ENCODE measurements around the gene LRP1B. TPM values are rescaled to one million over a fixed set of nuclear protein-coding genes. Genes with fewer than 3 reads are reported as not detected.
"Not testable (repeated sequence)": the region's sequence is repeated elsewhere in the genome, so short reads cannot be mapped to it uniquely, and the experiment has no call there.

The LRP1B gene
- total RNA-seq, 4 donors from 2014 or later: 1.2 to 3.3 (median 2.6) TPM

DNA sequence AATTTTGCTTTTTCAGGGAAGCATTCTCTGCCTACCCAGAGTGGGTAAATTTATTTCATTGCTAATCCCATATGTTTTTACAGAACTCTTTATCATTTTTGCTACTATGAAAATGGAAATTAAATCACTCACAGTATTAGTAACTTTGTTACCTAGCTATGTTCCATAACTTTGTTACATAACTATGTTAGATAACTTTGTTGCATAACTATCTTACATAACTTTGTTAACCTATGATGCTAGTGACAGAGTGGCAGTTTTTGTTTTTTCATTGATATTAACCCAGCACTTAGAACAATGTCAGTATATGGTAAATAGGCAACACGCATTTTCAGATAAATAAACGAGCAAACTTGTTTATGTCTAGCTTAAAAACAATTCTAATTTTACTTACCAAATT is 286.6 kb downstream of the LRP1B start:
- no peak for TF ChIP-seq EP300 (IDR thresholded peaks at IDR 0.05)
- TF ChIP-seq, protein P1, sequence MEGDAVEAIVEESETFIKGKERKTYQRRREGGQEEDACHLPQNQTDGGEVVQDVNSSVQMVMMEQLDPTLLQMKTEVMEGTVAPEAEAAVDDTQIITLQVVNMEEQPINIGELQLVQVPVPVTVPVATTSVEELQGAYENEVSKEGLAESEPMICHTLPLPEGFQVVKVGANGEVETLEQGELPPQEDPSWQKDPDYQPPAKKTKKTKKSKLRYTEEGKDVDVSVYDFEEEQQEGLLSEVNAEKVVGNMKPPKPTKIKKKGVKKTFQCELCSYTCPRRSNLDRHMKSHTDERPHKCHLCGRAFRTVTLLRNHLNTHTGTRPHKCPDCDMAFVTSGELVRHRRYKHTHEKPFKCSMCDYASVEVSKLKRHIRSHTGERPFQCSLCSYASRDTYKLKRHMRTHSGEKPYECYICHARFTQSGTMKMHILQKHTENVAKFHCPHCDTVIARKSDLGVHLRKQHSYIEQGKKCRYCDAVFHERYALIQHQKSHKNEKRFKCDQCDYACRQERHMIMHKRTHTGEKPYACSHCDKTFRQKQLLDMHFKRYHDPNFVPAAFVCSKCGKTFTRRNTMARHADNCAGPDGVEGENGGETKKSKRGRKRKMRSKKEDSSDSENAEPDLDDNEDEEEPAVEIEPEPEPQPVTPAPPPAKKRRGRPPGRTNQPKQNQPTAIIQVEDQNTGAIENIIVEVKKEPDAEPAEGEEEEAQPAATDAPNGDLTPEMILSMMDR (IDR thresholded peaks at IDR 0.05): no peak
- no peak for TF ChIP-seq POLR2A (IDR thresholded peaks at IDR 0.05)
- no peak for DNase-seq (ENCODE audit: low spot score in 2 of 2)
- no peaks in the 10 kb centered on the region for H3K9me3 ChIP-seq
- no peaks in the 10 kb centered on the region for H3K36me3 ChIP-seq
- no peak overlapping the region for H3K4me3 ChIP-seq
- H3K27ac ChIP-seq: no peak overlapping the region
- H3K4me1 ChIP-seq: no peaks in the 10 kb centered on the region
- WGBS, 2 donors: 68 to 95% methylated on average over 2 of the region's 2 CpGs
- H3K27me3 ChIP-seq: no peaks in the 10 kb centered on the region

DNA sequence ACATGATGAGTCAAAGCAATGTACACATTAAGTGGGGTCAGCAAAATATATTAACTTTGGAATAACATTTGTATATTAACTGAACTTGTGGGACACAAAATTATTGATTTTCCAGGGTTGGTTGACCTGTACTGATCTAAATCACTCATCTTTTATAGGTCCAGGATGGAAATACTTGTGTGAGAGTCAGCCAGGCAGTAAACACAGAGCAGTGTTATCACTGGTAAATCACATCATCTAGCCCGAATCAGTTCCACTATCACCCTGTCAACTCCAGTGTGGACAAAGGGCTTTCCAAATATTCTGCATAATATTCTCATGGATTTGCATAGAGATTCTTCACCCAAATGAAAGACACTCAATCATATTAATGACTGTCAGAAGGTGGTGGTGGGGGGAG is 295.7 kb downstream of the LRP1B start:
- Histone ChIP-seq H3K4me1 (no peaks in the 10 kb centered on the region), H3K36me3 (no peaks in the 10 kb centered on the region), H3K27me3 (no peaks in the 10 kb centered on the region), H3K9me3 (no peaks in the 10 kb centered on the region), H3K4me3 (no peak overlapping the region), H3K27ac (no peak overlapping the region)
- no peak for DNase-seq (ENCODE audit: low spot score in 2 of 2)
- TF ChIP-seq, protein P1 (IDR thresholded peaks at IDR 0.05): no peak
- TF ChIP-seq POLR2A (IDR thresholded peaks at IDR 0.05): no peak
- TF ChIP-seq EP300 (IDR thresholded peaks at IDR 0.05): no peak
- WGBS, 2 donors: 87 to 88% methylated on average over 1 of the region's 1 CpG

DNA sequence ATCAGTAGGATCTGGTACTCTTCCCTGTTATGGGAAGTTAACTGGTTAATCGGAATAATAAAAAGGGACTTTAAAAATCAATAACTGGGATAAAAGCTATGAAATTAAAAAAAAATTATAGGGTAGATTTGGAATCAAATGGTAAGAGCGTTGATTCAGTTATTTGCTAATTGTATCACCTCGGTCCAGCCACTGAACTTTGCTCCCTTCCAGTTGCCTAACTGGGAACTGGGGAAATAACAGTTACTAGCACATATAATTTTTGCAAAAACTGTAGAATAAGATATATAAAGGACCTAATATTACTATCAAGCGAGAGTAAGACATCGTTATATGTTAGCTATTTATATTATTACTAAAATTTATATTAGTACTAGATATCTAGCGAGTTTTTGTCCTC is 302.1 kb downstream of the LRP1B start:
- H3K27me3 ChIP-seq: no peaks in the 10 kb centered on the region
- H3K36me3 ChIP-seq: no peaks in the 10 kb centered on the region
- TF ChIP-seq EP300 (IDR thresholded peaks at IDR 0.05) (no peak), POLR2A (IDR thresholded peaks at IDR 0.05) (no peak)
- TF ChIP-seq, protein P1 (IDR thresholded peaks at IDR 0.05): no peak
- H3K9me3 ChIP-seq: no peaks in the 10 kb centered on the region
- no peak overlapping the region for H3K4me3 ChIP-seq
- no peak overlapping the region for H3K27ac ChIP-seq
- no peak for DNase-seq (ENCODE audit: low spot score in 2 of 2)
- 93% methylated on average over 6 of the region's 6 CpGs for WGBS, 2 donors
- no peaks in the 10 kb centered on the region for H3K4me1 ChIP-seq

DNA sequence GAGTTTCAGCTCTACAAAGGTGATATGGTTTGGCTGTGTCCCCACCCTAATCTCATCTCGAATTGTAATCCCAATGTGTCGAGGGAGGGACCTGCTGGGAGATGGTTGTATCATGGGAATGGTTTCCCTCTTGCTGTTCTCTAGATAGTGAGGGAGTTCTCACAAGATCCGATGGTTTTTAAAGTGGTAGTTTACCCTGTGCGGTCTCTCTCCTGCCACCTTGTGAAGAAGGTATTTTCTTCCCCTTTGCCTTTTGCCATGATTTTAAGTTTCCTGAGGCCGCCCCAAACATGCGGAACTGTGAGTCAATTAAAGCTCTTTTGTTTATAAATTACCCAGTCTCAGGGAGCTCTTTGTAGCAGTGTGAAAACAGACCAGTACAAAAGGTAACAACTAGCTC is 306.0 kb downstream of the LRP1B start:
- WGBS, 2 donors: 74 to 84% methylated on average over 6 of the region's 6 CpGs

DNA sequence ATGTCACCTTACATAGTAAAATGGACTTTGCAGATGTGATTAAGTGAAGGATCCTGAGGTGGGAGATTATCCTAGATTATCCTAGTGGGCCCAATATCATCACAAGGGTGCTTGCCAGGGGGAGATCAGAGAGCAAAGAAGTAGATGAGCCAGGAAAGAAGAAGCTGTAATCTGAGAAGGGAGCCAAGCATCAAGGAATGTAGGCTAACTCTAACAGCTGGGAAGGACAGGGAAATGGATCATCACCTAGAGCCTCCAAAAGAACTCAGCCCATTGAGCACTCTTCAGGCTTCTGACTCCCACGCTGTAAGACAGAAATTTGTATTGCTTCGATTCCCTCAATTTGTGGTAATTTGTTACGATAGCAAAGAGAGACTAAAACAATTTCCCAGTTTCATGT is 309.9 kb downstream of the LRP1B start:
- Histone ChIP-seq H3K4me1 (no peaks in the 10 kb centered on the region), H3K36me3 (no peaks in the 10 kb centered on the region), H3K4me3 (no peak overlapping the region), H3K27me3 (no peaks in the 10 kb centered on the region), H3K9me3 (no peaks in the 10 kb centered on the region), H3K27ac (no peak overlapping the region)
- TF ChIP-seq, protein P1 (IDR thresholded peaks at IDR 0.05): no peak
- TF ChIP-seq POLR2A (IDR thresholded peaks at IDR 0.05) (no peak), EP300 (IDR thresholded peaks at IDR 0.05) (no peak)
- no peak for DNase-seq (ENCODE audit: low spot score in 2 of 2)
- 88 to 92% methylated on average over 3 of the region's 3 CpGs for WGBS, 2 donors

More for the DNA sequence above, 306.0 kb downstream of the LRP1B start:
- H3K27ac ChIP-seq: no peak overlapping the region
- H3K36me3 ChIP-seq: no peaks in the 10 kb centered on the region
- H3K27me3 ChIP-seq: no peaks in the 10 kb centered on the region
- no peaks in the 10 kb centered on the region for H3K4me1 ChIP-seq
- H3K9me3 ChIP-seq: no peaks in the 10 kb centered on the region
- no peak overlapping the region for H3K4me3 ChIP-seq
- TF ChIP-seq POLR2A (IDR thresholded peaks at IDR 0.05) (no peak), EP300 (IDR thresholded peaks at IDR 0.05) (no peak)
- TF ChIP-seq, protein P1 (IDR thresholded peaks at IDR 0.05): no peak
- no peak for DNase-seq (ENCODE audit: low spot score in 2 of 2)

DNA sequence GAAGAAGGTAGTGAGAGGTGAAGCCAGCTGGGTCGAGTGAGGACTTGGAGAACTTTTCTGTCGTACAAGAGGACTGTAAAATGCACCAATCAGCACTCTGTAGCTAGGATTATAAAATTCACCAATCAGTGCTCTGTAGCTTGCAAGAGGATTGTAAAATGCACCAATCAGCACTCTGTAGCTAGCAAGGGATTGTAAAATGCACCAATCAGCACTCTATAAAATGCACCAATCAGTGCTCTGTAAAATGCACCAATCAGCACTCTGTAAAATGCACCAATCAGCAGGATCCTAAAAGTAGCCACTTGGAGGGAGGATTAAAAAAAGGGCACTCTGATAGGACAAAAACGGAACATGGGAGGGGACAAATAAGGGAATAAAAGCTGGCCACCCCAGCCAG is 315.5 kb downstream of the LRP1B start:
- not testable (repeated sequence) for DNase-seq (ENCODE audit: low spot score in 2 of 2); H3K27ac ChIP-seq; H3K4me1 ChIP-seq; H3K36me3 ChIP-seq; H3K27me3 ChIP-seq; H3K4me3 ChIP-seq
- H3K9me3 ChIP-seq: peaks cover 0 to 22% (median 0%) of the 10 kb centered on the region in 4 donors
- 79 to 81% methylated on average over 3 of the region's 3 CpGs for WGBS, 2 donors

All from tibial nerve (tissue), 4 donors.